SHP77 treated with DMSO at 0.1 percent for 48 hours (cell line): ENCODE measurements around the gene VPS35L.

Experiments used
- DNase-seq: peaks from one replicate; lab custom pipeline; 2025; lab: John Stamatoyannopoulos, UW

Gene VPS35L

DNA sequence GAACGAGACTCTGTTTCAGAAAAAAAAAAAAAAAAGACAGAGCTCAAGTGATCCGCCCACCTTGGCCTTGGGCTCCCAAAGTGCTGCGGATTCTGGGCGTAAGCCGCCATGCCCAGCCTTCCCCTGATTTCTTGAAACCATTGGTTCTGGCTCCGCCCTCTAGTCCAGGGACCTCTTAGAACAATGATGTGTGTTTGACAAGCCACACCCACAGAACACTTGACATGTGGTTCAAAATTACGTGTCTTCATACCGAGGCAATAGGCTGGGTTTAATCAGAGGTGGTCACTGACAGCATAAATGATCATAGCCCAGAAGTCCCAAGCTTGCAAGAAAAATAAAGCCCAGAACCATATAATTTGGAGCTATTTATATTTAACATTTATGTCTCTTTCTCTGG is 139.5 kb downstream of the VPS35L start:
- no peak for DNase-seq

- peak; percentile 16 for DNase-seq
Observed at GRCh38 chr16:19696328-19696727, 140.8 kb downstream of the VPS35L start.

GRCh38 chr16:19696961-19697360 is 141.5 kb downstream of the VPS35L start:
- no peak for DNase-seq

- DNase-seq = no peak
Observed at GRCh38 chr16:19697756-19698318, 142.3 kb downstream of the VPS35L start.

DNA sequence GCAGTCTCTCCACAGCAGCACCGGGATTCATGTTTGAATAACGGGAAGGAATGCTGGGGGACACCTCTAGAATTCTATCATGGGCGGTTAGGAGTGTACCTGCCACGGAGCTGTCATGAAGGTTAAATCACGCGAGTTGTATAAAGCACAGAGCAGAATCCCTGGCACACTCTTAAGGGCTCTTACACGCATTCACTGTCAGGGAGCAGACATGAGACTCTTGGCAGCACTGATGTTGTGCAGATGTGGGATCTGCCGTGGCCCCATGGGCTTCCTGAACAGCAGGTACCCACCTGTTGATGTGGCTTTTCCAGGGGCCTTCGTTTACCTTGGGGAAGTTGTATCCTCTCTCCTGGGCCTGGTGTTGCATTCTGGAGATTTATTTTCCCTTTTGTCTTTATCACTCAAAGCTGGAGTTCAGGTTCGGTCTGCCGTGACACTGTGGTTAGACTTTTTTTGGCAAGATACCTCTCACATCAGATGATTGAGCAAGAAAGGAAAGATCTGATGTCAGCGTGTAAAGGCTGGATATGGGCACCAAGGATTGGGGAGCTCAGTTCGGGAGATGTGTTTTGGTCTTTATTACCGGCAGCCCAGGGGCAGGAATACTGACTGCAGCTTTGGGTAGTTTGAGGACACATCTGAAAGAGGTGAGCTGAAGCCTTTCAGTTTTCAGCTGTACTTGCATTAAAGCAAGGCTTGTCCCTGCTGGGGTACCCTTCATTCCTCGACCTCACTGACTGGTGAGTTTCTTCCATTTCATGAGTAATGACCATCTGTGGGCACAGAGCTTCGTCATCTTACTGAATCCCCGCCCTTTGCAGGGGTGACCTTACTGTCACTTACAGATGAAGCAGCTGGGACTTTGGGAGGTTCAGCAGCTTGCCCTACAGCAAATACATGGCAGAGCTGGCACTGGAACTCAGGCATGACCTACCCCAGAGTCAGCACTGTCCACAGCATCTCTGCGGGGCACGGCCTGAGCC is 143.3 kb downstream of the VPS35L start:
- no peak for DNase-seq

DNA sequence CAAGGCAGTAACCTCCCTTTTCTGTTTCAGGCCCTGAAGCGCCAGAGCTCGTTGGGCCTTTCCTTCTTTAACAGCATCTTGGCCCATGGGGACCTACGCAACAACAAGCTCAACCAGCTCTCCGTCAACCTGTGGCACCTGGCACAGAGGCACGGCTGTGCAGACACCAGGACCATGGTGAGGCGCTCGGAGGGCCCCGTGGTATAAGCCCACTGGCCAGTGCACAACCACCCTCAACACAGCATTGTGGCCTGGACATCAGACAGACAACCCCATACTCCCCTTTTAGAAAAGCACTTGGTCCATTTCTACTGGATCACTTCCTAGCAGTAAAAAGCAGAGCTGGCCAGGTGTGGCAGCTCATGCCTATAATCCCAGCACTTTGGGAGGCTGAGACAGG is 144.0 kb downstream of the VPS35L start:
- no peak for DNase-seq

- DNase-seq = no peak
Observed at GRCh38 chr16:19700319-19700781, 144.8 kb downstream of the VPS35L start.

- no peak for DNase-seq
Observed at GRCh38 chr16:19701091-19701490, 145.6 kb downstream of the VPS35L start.

DNA sequence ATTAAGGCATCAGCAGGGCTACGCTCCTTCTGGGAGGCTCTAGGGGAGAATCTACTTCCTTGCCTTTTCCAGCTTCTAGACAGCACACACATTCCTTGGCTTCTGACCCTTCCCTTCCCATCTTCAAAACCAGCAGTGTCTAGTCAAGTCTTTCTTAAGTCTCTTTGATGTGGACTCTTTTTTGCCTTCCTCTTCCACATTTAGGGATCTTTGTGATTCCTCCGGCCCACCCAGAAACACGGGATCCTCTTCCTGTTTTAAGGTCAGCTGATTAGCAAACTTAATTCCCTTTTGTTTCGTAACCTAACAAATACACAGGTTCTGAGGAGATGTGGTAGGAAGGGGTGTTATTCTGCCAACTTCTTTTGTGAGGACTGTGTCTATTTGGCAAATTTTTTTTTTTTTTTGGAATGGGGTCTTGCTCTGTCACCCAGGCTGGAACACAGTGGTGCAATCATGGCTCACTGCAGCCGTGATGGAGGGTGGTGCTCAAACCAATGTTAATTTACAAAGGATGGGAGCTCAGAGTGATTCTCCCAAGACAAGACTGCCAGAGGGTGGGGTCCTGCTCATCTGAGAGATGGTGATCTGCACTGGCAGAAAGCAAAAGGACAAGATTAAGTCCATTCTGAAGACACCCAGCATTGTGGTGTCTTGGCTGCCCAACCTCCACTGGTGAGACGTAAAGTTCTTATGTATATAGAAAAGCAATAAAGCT is 147.8 kb downstream of the VPS35L start:
- no peak for DNase-seq

- no peak for DNase-seq
Observed at GRCh38 chr16:19704321-19705145, 149.0 kb downstream of the VPS35L start.

DNA sequence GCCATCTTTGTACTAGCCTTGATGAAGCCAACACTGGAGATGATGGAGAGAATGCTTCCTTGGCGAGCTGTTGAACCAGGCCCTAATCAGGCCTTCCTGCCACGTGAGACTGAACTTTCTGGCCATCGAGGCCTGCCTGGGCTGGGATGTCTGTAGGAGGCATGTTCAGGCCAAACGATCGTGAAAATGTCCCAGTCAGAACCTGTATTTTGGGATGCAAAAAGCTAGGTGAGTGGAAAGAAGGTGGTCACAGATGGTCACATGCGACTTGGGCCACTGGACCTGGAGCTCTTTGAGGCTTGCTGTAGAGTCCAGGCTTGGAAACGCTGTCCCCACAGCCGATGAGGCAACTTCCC is 149.6 kb downstream of the VPS35L start:
- no peak for DNase-seq

DNA sequence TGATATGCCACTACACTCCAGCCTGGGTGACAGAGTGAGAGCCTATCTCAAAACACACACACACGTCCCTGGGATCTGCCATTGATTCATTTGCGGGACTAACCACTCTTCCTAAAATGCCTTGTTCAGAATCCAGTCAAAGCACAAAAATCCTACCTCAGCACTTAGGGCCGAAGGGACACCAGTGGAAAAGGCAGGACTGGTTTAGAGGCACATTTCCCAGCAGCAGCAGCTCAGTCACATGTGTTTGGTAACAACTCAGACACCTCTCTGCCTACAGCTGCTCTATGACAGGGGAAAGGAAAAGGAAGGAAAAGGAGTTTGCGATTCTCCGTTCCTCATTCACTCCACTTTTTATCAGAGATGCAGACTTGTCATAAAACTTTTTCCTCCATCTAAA is 150.3 kb downstream of the VPS35L start:
- no peak for DNase-seq

- DNase-seq = no peak
Observed at GRCh38 chr16:19706846-19707245, 151.3 kb downstream of the VPS35L start.

GRCh38 chr16:19707569-19708295 is 152.2 kb downstream of the VPS35L start:
- DNase-seq = no peak

DNA sequence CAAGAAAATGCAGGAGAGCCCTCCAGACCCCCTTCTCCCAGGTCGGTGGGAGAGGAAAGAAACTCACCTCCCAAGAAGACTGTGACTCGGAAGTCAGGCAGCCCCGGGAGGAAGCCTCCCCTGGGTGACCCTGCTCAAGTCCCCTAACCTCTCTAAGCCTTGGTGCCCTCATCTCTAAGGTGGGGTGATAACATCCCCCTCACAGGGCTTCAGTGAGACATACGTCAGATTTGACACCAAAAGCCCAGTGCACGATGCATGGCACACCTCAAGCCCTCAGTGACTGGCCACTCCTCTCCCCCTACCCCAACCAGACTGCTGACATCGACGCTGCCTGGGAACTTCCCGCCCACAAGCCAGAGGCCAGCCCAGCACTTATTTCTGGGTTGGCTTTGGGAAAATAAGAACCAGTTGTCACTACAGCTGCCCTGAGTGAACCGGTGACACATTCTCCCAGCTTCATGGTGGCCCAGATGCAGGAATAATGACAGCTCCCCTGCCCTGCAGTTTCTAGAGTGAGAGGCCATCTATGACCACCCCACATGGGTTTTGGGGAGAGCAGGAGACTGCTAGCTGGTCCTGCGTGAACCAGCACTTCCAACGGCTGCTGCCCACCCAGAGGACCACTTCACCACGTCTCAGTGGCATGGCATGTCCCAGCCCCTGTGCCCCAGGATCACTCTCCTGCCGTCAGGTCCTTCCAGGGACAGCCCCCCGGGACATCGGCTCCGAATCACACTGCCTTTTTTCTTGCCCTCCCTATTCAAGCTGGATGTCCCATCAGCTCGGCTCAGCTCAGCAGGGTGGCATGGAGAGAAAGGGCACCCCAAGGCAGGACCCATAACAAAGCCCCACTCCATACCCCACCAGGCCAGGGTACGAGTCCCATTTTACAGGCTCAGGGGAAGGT is 153.0 kb downstream of the VPS35L start:
- DNase-seq = no peak

GRCh38 chr16:19709381-19710136 is 154.1 kb downstream of the VPS35L start:
- DNase-seq = no peak

- no peak for DNase-seq
Observed at GRCh38 chr16:19710191-19710908, 154.8 kb downstream of the VPS35L start.

- no peak for DNase-seq
Observed at GRCh38 chr16:19710991-19711545, 155.6 kb downstream of the VPS35L start.
